Caco-2 (cell line): ENCODE measurements around the gene ALDH3A1. TPM values are rescaled to one million over a fixed set of nuclear protein-coding genes. Genes with fewer than 3 reads are reported as not detected.

Experiments used
- BruUV-seq: library from RNA; stranded (reverse); fragments of 400-500 nt; replicated peaks from 2 replicates; lab custom pipeline; 2021; lab: Mats Ljungman, UMichigan
- CTCF ChIA-PET: fragments of 300-600 bp; sonication (Branson Sonifier 250); formaldehyde crosslinking; loops from one replicate; lab custom pipeline; 2022; ENCODE audit warnings: antibody characterized with exemption; lab: Charles Lee
- POLR2A ChIA-PET: fragments of 300-600 bp; sonication (Branson Sonifier 250); formaldehyde crosslinking; loops from one replicate; lab custom pipeline; 2022; ENCODE audit warnings: antibody characterized with exemption; lab: Charles Lee
- DNase-seq, 2 experiments: peaks; one replicate each; pipeline versions ENCODE4 v3.0.0 to v3.0.0-alpha.2; 2020 to 2022
- H3K27me3 ChIP-seq: replicated peaks from 2 replicates; pipeline ENCODE4 v1.6.0; 2011; ENCODE audit warnings: low read length; ENCODE audit not compliant: control insufficient read depth, insufficient read depth
- H3K36me3 ChIP-seq: 2 replicates; pipeline ENCODE4 v1.5.1; 2011; ENCODE audit warnings: low read length; ENCODE audit not compliant: control insufficient read depth, insufficient read depth
- H3K4me1 ChIP-seq: fragments of 250-450 bp; sonication (Bioruptor Pico); 2 replicates; pipeline ENCODE4 v1.5.1; 2020; ENCODE audit warnings: mild to moderate bottlenecking
- H3K4me3 ChIP-seq: 2 replicates; pipeline ENCODE4 v1.5.1; 2011; ENCODE audit warnings: low read depth, mild to moderate bottlenecking, control low read depth, low read length
- H3K9me3 ChIP-seq: fragments of 250-450 bp; sonication (Bioruptor Pico); 2 replicates; pipeline ENCODE4 v1.5.1; 2020; ENCODE audit warnings: mild to moderate bottlenecking, moderate library complexity
- H3K27ac Mint-ChIP-seq: one replicate; pipeline ENCODE4 v1.8.0; 2022; ENCODE audit warnings: mixed read lengths; ENCODE audit not compliant: unreplicated experiment
- H3K27me3 Mint-ChIP-seq: one replicate; pipeline ENCODE4 v1.8.0; 2022; ENCODE audit warnings: mixed read lengths; ENCODE audit not compliant: insufficient read depth, unreplicated experiment
- H3K36me3 Mint-ChIP-seq: one replicate; pipeline ENCODE4 v1.8.0; 2022; ENCODE audit warnings: mild to moderate bottlenecking, mixed read lengths; ENCODE audit not compliant: insufficient read depth, unreplicated experiment
- H3K4me1 Mint-ChIP-seq: one replicate; pipeline ENCODE4 v1.8.0; 2022; ENCODE audit warnings: low read depth, mixed read lengths; ENCODE audit not compliant: unreplicated experiment
- H3K4me3 Mint-ChIP-seq: one replicate; pipeline ENCODE4 v1.8.0; 2022; ENCODE audit warnings: mild to moderate bottlenecking, moderate library complexity, mixed read lengths; ENCODE audit not compliant: unreplicated experiment
- H3K9me3 Mint-ChIP-seq: one replicate; pipeline ENCODE4 v1.8.0; 2022; ENCODE audit warnings: mixed read lengths; ENCODE audit not compliant: unreplicated experiment
- CTCF ChIP-seq, 2 experiments: fragments of 200-600 bp in 1 of 2; IDR thresholded peaks; 1 replicate in 1 of 2; 2 replicates in 1 of 2; pipeline versions ENCODE4 v1.5.1 to v1.8.0; 2011 to 2022; ENCODE audit warnings: antibody characterized with exemption in 1 of 2, control low read depth in 1 of 2, inconsistent platforms in 1 of 2, low read depth in 1 of 2, low read length in 1 of 2, mild to moderate bottlenecking in 1 of 2, moderate library complexity in 1 of 2; ENCODE audit not compliant: insufficient read depth in 1 of 2, severe bottlenecking in 1 of 2, unreplicated experiment in 1 of 2
- intact Hi-C: fragments of 100-400 bp; cut with micrococcal nuclease; formaldehyde crosslinking; loops from one replicate; pipeline ENCODE4 v1.10.0; 2022; ENCODE audit not compliant: unreplicated experiment
- total RNA-seq: library from RNA; stranded (reverse); gene quantifications from 2 replicates; pipeline ENCODE4 v1.2.3, GENCODE V29; 2022

ALDH3A1 gene
- total RNA-seq, 1 experiment from 2014 or later, result 8.3 TPM

- no peak for TF ChIP-seq CTCF (IDR thresholded peaks at IDR 0.05; ENCODE audit: insufficient read depth in 1 of 2, low read depth in 1 of 2, low read length in 1 of 2, severe bottlenecking in 1 of 2, unreplicated experiment in 1 of 2)
- Histone ChIP-seq H3K4me3 (no peak overlapping the region), H3K9me3 (no peaks in the 10 kb centered on the region), H3K4me1 (peaks cover 44% of the 10 kb centered on the region), H3K36me3 (no peaks in the 10 kb centered on the region), H3K27me3 (no peaks in the 10 kb centered on the region)
- intact Hi-C loops, result no loop called here
- no TSS peak for BruUV-seq
- no peaks in the 10 kb centered on the region for H3K27me3 Mint-ChIP-seq
- ChIA-PET POLR2A (no interaction called here), CTCF (no interaction called here)
- no peaks in the 10 kb centered on the region for H3K36me3 Mint-ChIP-seq
- peaks cover 12% of the 10 kb centered on the region for H3K4me1 Mint-ChIP-seq
- no peaks in the 10 kb centered on the region for H3K9me3 Mint-ChIP-seq
- no peak overlapping the region for H3K4me3 Mint-ChIP-seq
- DNase-seq, result no peak
- H3K27ac Mint-ChIP-seq, result no peak overlapping the region
Observed at GRCh38 chr17:19720210-19720475, 28.0 kb downstream of the ALDH3A1 start.

- no peaks in the 10 kb centered on the region for H3K27me3 ChIP-seq
- Mint-ChIP-seq H3K27ac (no peak overlapping the region), H3K36me3 (no peaks in the 10 kb centered on the region), H3K4me3 (no peak overlapping the region), H3K4me1 (peaks cover 12% of the 10 kb centered on the region), H3K27me3 (no peaks in the 10 kb centered on the region), H3K9me3 (no peaks in the 10 kb centered on the region)
- no TSS peak for BruUV-seq
- TF ChIP-seq CTCF (IDR thresholded peaks at IDR 0.05; ENCODE audit: insufficient read depth in 1 of 2, low read depth in 1 of 2, low read length in 1 of 2, severe bottlenecking in 1 of 2, unreplicated experiment in 1 of 2), result no peak
- H3K4me1 ChIP-seq, result peaks cover 44% of the 10 kb centered on the region
- H3K4me3 ChIP-seq, result no peak overlapping the region
- H3K36me3 ChIP-seq, result no peaks in the 10 kb centered on the region
- no peaks in the 10 kb centered on the region for H3K9me3 ChIP-seq
- intact Hi-C loops, result loop anchor here (5.0 kb wide), 1 partner anchor 48 kb away; no protein-coding TSS in a partner anchor
- POLR2A ChIA-PET, result interaction anchor here (0.6 kb wide), 1 partner anchor 194 kb away, joined by 6 read pairs; no protein-coding TSS in a partner anchor
- peak in 1 of 2 experiments; percentile 57 for DNase-seq
- CTCF ChIA-PET, result interaction anchor here (1.0 to 1.1 kb wide), 3 partner anchors 43 to 67 kb away, joined by 3 to 4 read pairs (median 3); no protein-coding TSS in a partner anchor
Observed at GRCh38 chr17:19719355-19720209, 28.5 kb downstream of the ALDH3A1 start.

- ChIA-PET CTCF (interaction anchor here (0.8 to 1.1 kb wide), 4 partner anchors 44 to 68 kb away, joined by 3 to 4 read pairs (median 3); no protein-coding TSS in a partner anchor), POLR2A (interaction anchor here (0.6 kb wide), 1 partner anchor 193 kb away, joined by 6 read pairs; no protein-coding TSS in a partner anchor)
- peak in 1 of 2 experiments; percentile 45 for DNase-seq
- no peak overlapping the region for H3K4me3 Mint-ChIP-seq
- no peak overlapping the region for H3K27ac Mint-ChIP-seq
- BruUV-seq, result no TSS peak
- no peaks in the 10 kb centered on the region for H3K9me3 ChIP-seq
- TF ChIP-seq CTCF (IDR thresholded peaks at IDR 0.05; ENCODE audit: insufficient read depth in 1 of 2, low read depth in 1 of 2, low read length in 1 of 2, severe bottlenecking in 1 of 2, unreplicated experiment in 1 of 2), result peak in 1 of 2 experiments; percentile 8
- H3K36me3 Mint-ChIP-seq, result no peaks in the 10 kb centered on the region
- no peak overlapping the region for H3K4me3 ChIP-seq
- H3K36me3 ChIP-seq, result no peaks in the 10 kb centered on the region
- H3K4me1 Mint-ChIP-seq, result peaks cover 12% of the 10 kb centered on the region
- H3K27me3 Mint-ChIP-seq, result no peaks in the 10 kb centered on the region
- H3K9me3 Mint-ChIP-seq, result no peaks in the 10 kb centered on the region
- intact Hi-C loops, result loop anchor here (5.0 kb wide), 1 partner anchor 49 kb away; no protein-coding TSS in a partner anchor
- H3K27me3 ChIP-seq, result no peaks in the 10 kb centered on the region
- peaks cover 44% of the 10 kb centered on the region for H3K4me1 ChIP-seq
Observed at GRCh38 chr17:19718613-19719354, 29.3 kb downstream of the ALDH3A1 start.
